ENCODE data around the gene CCDC178. TPM values are rescaled to one million over a fixed set of nuclear protein-coding genes. Genes with fewer than 3 reads are reported as not detected.
"Not testable (repeated sequence)": the region's sequence is repeated elsewhere in the genome, so short reads cannot be mapped to it uniquely, and the experiment has no call there.

Gene CCDC178
- total RNA-seq, 4 donors from 2014 or later, result 0.78 to 8.7 (median 2.2) TPM

- Histone ChIP-seq H3K27me3 (no peaks in the 10 kb centered on the region), H3K4me3 (no peak overlapping the region), H3K9me3 (no peaks in the 10 kb centered on the region), H3K27ac (no peak overlapping the region), H3K4me1 (no peaks in the 10 kb centered on the region), H3K36me3 (peaks cover 0 to 2% (median 0%) of the 10 kb centered on the region in 3 donors)
- DNase-seq (ENCODE audit: low spot score in 2 of 2), result no peak
- TF ChIP-seq CTCF (IDR thresholded peaks at IDR 0.05) (no peak), POLR2A (IDR thresholded peaks at IDR 0.05) (no peak), EP300 (IDR thresholded peaks at IDR 0.05) (no peak)
These were observed 36.2 kb downstream of the CCDC178 start for GRCh38 chr18:33404244-33404873.

GRCh38 chr18:33398939-33399338 is 41.6 kb downstream of the CCDC178 start:
- not testable (repeated sequence) for H3K4me3 ChIP-seq; H3K9me3 ChIP-seq; H3K36me3 ChIP-seq; H3K4me1 ChIP-seq; H3K27ac ChIP-seq; DNase-seq (ENCODE audit: low spot score in 2 of 2); H3K27me3 ChIP-seq
- 91 to 92% methylated on average over 8 of the region's 8 CpGs for WGBS, 2 donors

- Histone ChIP-seq H3K27me3 (no peaks in the 10 kb centered on the region), H3K4me1 (no peaks in the 10 kb centered on the region), H3K27ac (no peak overlapping the region), H3K9me3 (no peaks in the 10 kb centered on the region), H3K4me3 (no peak overlapping the region), H3K36me3 (no peaks in the 10 kb centered on the region)
- WGBS, 2 donors, result 68 to 74% methylated on average over 4 of the region's 4 CpGs
- no peak for DNase-seq (ENCODE audit: low spot score in 2 of 2)
- TF ChIP-seq EP300 (IDR thresholded peaks at IDR 0.05), result no peak
- no peak for TF ChIP-seq CTCF (IDR thresholded peaks at IDR 0.05)
- no peak for TF ChIP-seq POLR2A (IDR thresholded peaks at IDR 0.05)
These were observed 64.7 kb downstream of the CCDC178 start for GRCh38 chr18:33375829-33376228.

- TF ChIP-seq CTCF (IDR thresholded peaks at IDR 0.05) (no peak), EP300 (IDR thresholded peaks at IDR 0.05) (no peak), POLR2A (IDR thresholded peaks at IDR 0.05) (no peak)
- Histone ChIP-seq H3K4me3 (no peak overlapping the region), H3K4me1 (no peaks in the 10 kb centered on the region), H3K27me3 (no peaks in the 10 kb centered on the region), H3K27ac (no peak overlapping the region), H3K9me3 (no peaks in the 10 kb centered on the region), H3K36me3 (no peaks in the 10 kb centered on the region)
- WGBS, 2 donors, result 29 to 36% methylated on average over 3 of the region's 3 CpGs
- DNase-seq (ENCODE audit: low spot score in 2 of 2), result no peak
These were observed 68.1 kb downstream of the CCDC178 start for GRCh38 chr18:33372442-33372841.

- TF ChIP-seq CTCF (IDR thresholded peaks at IDR 0.05), result no peak
- TF ChIP-seq POLR2A (IDR thresholded peaks at IDR 0.05), result no peak
- TF ChIP-seq EP300 (IDR thresholded peaks at IDR 0.05), result no peak
- H3K9me3 ChIP-seq, result no peaks in the 10 kb centered on the region
- H3K4me1 ChIP-seq, result no peaks in the 10 kb centered on the region
- no peaks in the 10 kb centered on the region for H3K27me3 ChIP-seq
- no peak overlapping the region for H3K27ac ChIP-seq
- H3K36me3 ChIP-seq, result no peaks in the 10 kb centered on the region
- no peak overlapping the region for H3K4me3 ChIP-seq
- WGBS, 2 donors, result 74 to 75% methylated on average over 8 of the region's 8 CpGs
- no peak for DNase-seq (ENCODE audit: low spot score in 2 of 2)
These were observed 70.6 kb downstream of the CCDC178 start for GRCh38 chr18:33369711-33370449.
